Panc1 (cell line): ENCODE results near the gene ERRFI1. TPM values are rescaled to one million over a fixed set of nuclear protein-coding genes. Genes with fewer than 3 reads are reported as not detected.

Source experiments
- ATAC-seq: fragments of 200-7000 bp; cut with Tn5 transposase; 2 replicates; pipeline ENCODE4 v1.9.1; 2020; ENCODE audit warnings: mild to moderate bottlenecking, moderate library complexity
- BruUV-seq: library from RNA; stranded (reverse); fragments of 400-500 nt; replicated peaks from 2 replicates; lab custom pipeline; 2021; lab: Mats Ljungman, UMichigan
- CTCF ChIA-PET: fragments of 300-600 bp; sonication (Branson Sonifier 250); formaldehyde crosslinking; loops from one replicate; lab custom pipeline; 2022; ENCODE audit warnings: antibody characterized with exemption; lab: Charles Lee
- POLR2A ChIA-PET: fragments of 300-600 bp; sonication (Branson Sonifier 250); formaldehyde crosslinking; loops from one replicate; lab custom pipeline; 2022; ENCODE audit warnings: antibody characterized with exemption; lab: Charles Lee
- DNase-seq: peaks from one replicate; pipeline ENCODE4 v3.0.0-alpha.2; 2010; ENCODE audit warnings: low read depth, low spot score
- H3K27ac ChIP-seq: 2 replicates; pipeline ENCODE4 v1.5.1; 2011; ENCODE audit warnings: mild to moderate bottlenecking, low read length, inconsistent platforms
- H3K27me3 ChIP-seq: fragments of 200-500 bp; sonication (Bioruptor generic); 2 replicates; pipeline ENCODE4 v1.6.0; 2014; ENCODE audit warnings: low read length, inconsistent platforms; ENCODE audit not compliant: control insufficient read depth, insufficient read depth
- H3K36me3 ChIP-seq: fragments of 200-500 bp; sonication (Bioruptor generic); 2 replicates; pipeline ENCODE4 v1.5.1; 2014; ENCODE audit warnings: inconsistent platforms, mild to moderate bottlenecking, low read length, moderate library complexity; ENCODE audit not compliant: control insufficient read depth, insufficient read depth
- H3K4me1 ChIP-seq: 2 replicates; pipeline ENCODE4 v1.5.1; 2011; ENCODE audit warnings: inconsistent platforms, mild to moderate bottlenecking, low read length, moderate library complexity; ENCODE audit not compliant: control insufficient read depth, insufficient read depth
- H3K4me3 ChIP-seq, 2 experiments: 2 replicates each; pipeline ENCODE4 v1.5.1; 2011 to 2012; ENCODE audit warnings: low read depth in 2 of 2, low read length in 2 of 2, mild to moderate bottlenecking in 2 of 2, inconsistent platforms in 1 of 2, moderate library complexity in 1 of 2
- H3K9me3 ChIP-seq: fragments of 200-500 bp; sonication (Bioruptor generic); 2 replicates; pipeline ENCODE4 v1.5.1; 2014; ENCODE audit warnings: low read depth, mild to moderate bottlenecking, inconsistent platforms, low read length, moderate library complexity; ENCODE audit not compliant: control insufficient read depth, insufficient read depth
- CTCF ChIP-seq: fragments of 450-650 bp; IDR thresholded peaks from 2 replicates; pipeline ENCODE4 v1.5.1; 2017; ENCODE audit warnings: mild to moderate bottlenecking
- POLR2AphosphoS5 ChIP-seq: IDR thresholded peaks from 2 replicates; pipeline ENCODE4 v1.6.1; 2012; ENCODE audit warnings: mild to moderate bottlenecking, low read depth, low read length, moderate library complexity
- SIN3A ChIP-seq: IDR thresholded peaks from 2 replicates; pipeline ENCODE4 v1.6.1; 2012; ENCODE audit warnings: low read depth, mild to moderate bottlenecking, low read length, moderate library complexity, borderline replicate concordance; ENCODE audit not compliant: insufficient read depth
- TCF7L2 ChIP-seq: IDR thresholded peaks from 2 replicates; pipeline ENCODE4 v1.6.1; 2011; ENCODE audit warnings: mild to moderate bottlenecking, low read depth, low read length, inconsistent platforms
- in situ Hi-C: cut with HindIII; loops from 2 replicates; pipeline ENCODE4 v1.10.0; 2016; ENCODE audit warnings: low sequenced_read_pairs, low pct_unique_long_range_greater_than_20kb
- intact Hi-C: fragments of 100-400 bp; cut with micrococcal nuclease; formaldehyde crosslinking; loops from one replicate; pipeline ENCODE4 v1.10.0; 2022; ENCODE audit not compliant: unreplicated experiment
- total RNA-seq: library from RNA; stranded (reverse); gene quantifications from one replicate; pipeline ENCODE4 v1.2.1, GENCODE V29; 2021; ENCODE audit not compliant: unreplicated experiment
- TF ChIP-seq, protein P1 (sequence below), 2 experiments: IDR thresholded peaks; 2 replicates each; pipeline ENCODE4 v1.6.1; 2011 to 2012; ENCODE audit warnings: low read depth in 2 of 2, control low read depth in 1 of 2, low read length in 1 of 2, mild to moderate bottlenecking in 1 of 2, moderate library complexity in 1 of 2; ENCODE audit not compliant: insufficient read depth in 1 of 2

ERRFI1 gene
- total RNA-seq, 1 experiment from 2014 or later = 299 TPM

- DNase-seq = no peak
- BruUV-seq = no TSS peak
- H3K36me3 ChIP-seq = peaks cover 13% of the 10 kb centered on the region
- TF ChIP-seq POLR2AphosphoS5 = no peak
- no peak for TF ChIP-seq CTCF
- TF ChIP-seq TCF7L2 = no peak
- TF ChIP-seq, protein P1, sequence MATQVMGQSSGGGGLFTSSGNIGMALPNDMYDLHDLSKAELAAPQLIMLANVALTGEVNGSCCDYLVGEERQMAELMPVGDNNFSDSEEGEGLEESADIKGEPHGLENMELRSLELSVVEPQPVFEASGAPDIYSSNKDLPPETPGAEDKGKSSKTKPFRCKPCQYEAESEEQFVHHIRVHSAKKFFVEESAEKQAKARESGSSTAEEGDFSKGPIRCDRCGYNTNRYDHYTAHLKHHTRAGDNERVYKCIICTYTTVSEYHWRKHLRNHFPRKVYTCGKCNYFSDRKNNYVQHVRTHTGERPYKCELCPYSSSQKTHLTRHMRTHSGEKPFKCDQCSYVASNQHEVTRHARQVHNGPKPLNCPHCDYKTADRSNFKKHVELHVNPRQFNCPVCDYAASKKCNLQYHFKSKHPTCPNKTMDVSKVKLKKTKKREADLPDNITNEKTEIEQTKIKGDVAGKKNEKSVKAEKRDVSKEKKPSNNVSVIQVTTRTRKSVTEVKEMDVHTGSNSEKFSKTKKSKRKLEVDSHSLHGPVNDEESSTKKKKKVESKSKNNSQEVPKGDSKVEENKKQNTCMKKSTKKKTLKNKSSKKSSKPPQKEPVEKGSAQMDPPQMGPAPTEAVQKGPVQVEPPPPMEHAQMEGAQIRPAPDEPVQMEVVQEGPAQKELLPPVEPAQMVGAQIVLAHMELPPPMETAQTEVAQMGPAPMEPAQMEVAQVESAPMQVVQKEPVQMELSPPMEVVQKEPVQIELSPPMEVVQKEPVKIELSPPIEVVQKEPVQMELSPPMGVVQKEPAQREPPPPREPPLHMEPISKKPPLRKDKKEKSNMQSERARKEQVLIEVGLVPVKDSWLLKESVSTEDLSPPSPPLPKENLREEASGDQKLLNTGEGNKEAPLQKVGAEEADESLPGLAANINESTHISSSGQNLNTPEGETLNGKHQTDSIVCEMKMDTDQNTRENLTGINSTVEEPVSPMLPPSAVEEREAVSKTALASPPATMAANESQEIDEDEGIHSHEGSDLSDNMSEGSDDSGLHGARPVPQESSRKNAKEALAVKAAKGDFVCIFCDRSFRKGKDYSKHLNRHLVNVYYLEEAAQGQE (IDR thresholded peaks at IDR 0.05; ENCODE audit: insufficient read depth in 1 of 2, low read depth in 2 of 2, low read length in 1 of 2) = no peak
- TF ChIP-seq SIN3A = no peak
- in situ Hi-C loops (no loop called here), intact Hi-C loops (no loop called here)
- no peaks in the 10 kb centered on the region for H3K9me3 ChIP-seq
- no peaks in the 10 kb centered on the region for H3K27me3 ChIP-seq
- 0 out of 2 replicates have a peak overlapping the region, but pooled peaks have one; percentile 15 for H3K27ac ChIP-seq
- ATAC-seq = no peak
- ChIA-PET CTCF (no interaction called here), POLR2A (interaction anchor here (0.6 kb wide), 1 partner anchor 17 kb away, joined by 3 read pairs; no protein-coding TSS in a partner anchor)
- H3K4me3 ChIP-seq = no peak overlapping the region
- H3K4me1 ChIP-seq = no peaks in the 10 kb centered on the region
These were observed 37.5 kb downstream of the ERRFI1 start for GRCh38 chr1:7988576-7988975.

GRCh38 chr1:7987528-7987927 lies 38.6 kb downstream of the ERRFI1 start:
- DNase-seq (no peak), ATAC-seq (no peak)
- intact Hi-C loops (no loop called here), in situ Hi-C loops (no loop called here)
- Histone ChIP-seq H3K27ac (no peak overlapping the region), H3K4me3 (no peak overlapping the region), H3K9me3 (no peaks in the 10 kb centered on the region), H3K4me1 (peaks cover 7% of the 10 kb centered on the region), H3K36me3 (peaks cover 19% of the 10 kb centered on the region), H3K27me3 (no peaks in the 10 kb centered on the region)
- BruUV-seq = no TSS peak
- TF ChIP-seq POLR2AphosphoS5 = no peak
- TF ChIP-seq SIN3A = no peak
- no peak for TF ChIP-seq TCF7L2
- TF ChIP-seq, protein P1 (IDR thresholded peaks at IDR 0.05; ENCODE audit: insufficient read depth in 1 of 2, low read depth in 2 of 2, low read length in 1 of 2) = no peak
- TF ChIP-seq CTCF = no peak
- POLR2A ChIA-PET = no interaction called here
- CTCF ChIA-PET = interaction anchor here (0.7 kb wide), 1 partner anchor 28 kb away, joined by 11 read pairs; no protein-coding TSS in a partner anchor
